A549 (cell line): Measurements from ENCODE around the gene RFX3. TPM values are rescaled to one million over a fixed set of nuclear protein-coding genes. Genes with fewer than 3 reads are reported as not detected.

Source experiments
- ATAC-seq, 2 experiments: fragments of 200-7000 bp in 1 of 2; fragments of >200 bp in 1 of 2; cut with Nextera tagmentation in 1 of 2; cut with Tn5 transposase in 1 of 2; 3 replicates each; pipeline versions ENCODE4 v1.8.0 to v1.9.1; 2018 to 2020; ENCODE audit warnings: mild to moderate bottlenecking in 1 of 2, moderate library complexity in 1 of 2
- CTCF ChIA-PET: fragments of 300-600 bp; sonication (Branson Sonifier 250); formaldehyde crosslinking; extraction: SDS; loops from one replicate; lab custom pipeline; 2021; ENCODE audit warnings: antibody characterized with exemption, inconsistent platforms; lab: Yijun Ruan, JAX
- POLR2A ChIA-PET: fragments of 350-600 bp; formaldehyde crosslinking; extraction: SDS; loops from one replicate; lab custom pipeline; 2021; ENCODE audit warnings: antibody characterized with exemption, inconsistent platforms; lab: Yijun Ruan, JAX
- DNase-seq, 2 experiments: peaks; one replicate each; pipeline versions ENCODE4 v3.0.0 to v3.0.0-alpha.2; 2011 to 2016; ENCODE audit warnings: low read depth in 1 of 2, low spot score in 1 of 2
- FAIRE-seq: peaks from 2 replicates; lab custom pipeline; 2011; peaks lifted over from hg19 to GRCh38; lab: Jason Lieb, UNC
- H3K27ac ChIP-seq, 2 experiments: fragments of >200 bp; sonication (Bioruptor Twin); formaldehyde crosslinking; 3 replicates each; pipeline ENCODE4 v1.5.1; 2016 to 2017
- H3K4me1 ChIP-seq: fragments of >200 bp; sonication (Bioruptor Twin); formaldehyde crosslinking; 3 replicates; pipeline ENCODE4 v1.6.1; 2016
- H3K4me2 ChIP-seq: fragments of >200 bp; sonication (Bioruptor Twin); formaldehyde crosslinking; 3 replicates; pipeline ENCODE4 v1.6.1; 2016
- H3K4me3 ChIP-seq: fragments of >200 bp; sonication (Bioruptor Twin); formaldehyde crosslinking; 3 replicates; pipeline ENCODE4 v1.5.1; 2016
- H3K9me3 ChIP-seq: fragments of >200 bp; sonication (Bioruptor Twin); formaldehyde crosslinking; 3 replicates; pipeline ENCODE4 v1.6.1; 2016
- BCL3 ChIP-seq: fragments of >200 bp; sonication (Bioruptor Twin); formaldehyde crosslinking; IDR thresholded peaks from 3 replicates; pipeline ENCODE4 v1.6.1; 2016
- CBX2 ChIP-seq: fragments of 200-600 bp; sonication (generic); IDR thresholded peaks from 2 replicates; pipeline ENCODE4 v1.6.1; 2016; ENCODE audit warnings: low read depth, mild to moderate bottlenecking, borderline replicate concordance
- EHF ChIP-seq: fragments of 250-450 bp; sonication (Bioruptor Pico); IDR thresholded peaks from 2 replicates; pipeline ENCODE4 v1.5.0; 2020; ENCODE audit warnings: mild to moderate bottlenecking
- HDAC2 ChIP-seq: fragments of 200-600 bp; sonication (generic); IDR thresholded peaks from 2 replicates; pipeline ENCODE4 v1.6.1; 2016
- HEYL ChIP-seq: fragments of 250-450 bp; sonication (Bioruptor Pico); IDR thresholded peaks from 2 replicates; pipeline ENCODE4 v1.8.0; 2021; ENCODE audit warnings: mild to moderate bottlenecking, moderate library complexity
- KDM1A ChIP-seq: fragments of 200-600 bp; sonication (generic); IDR thresholded peaks from 2 replicates; pipeline ENCODE4 v1.6.1; 2016; ENCODE audit warnings: low read depth, mild to moderate bottlenecking
- MAZ ChIP-seq: fragments of 150-350 bp; IDR thresholded peaks from 2 replicates; pipeline ENCODE4 v1.6.1; 2014; ENCODE audit warnings: antibody characterized with exemption, low read depth, low read length, borderline replicate concordance
- MYC ChIP-seq: IDR thresholded peaks from 2 replicates; pipeline ENCODE4 v1.6.1; 2012; ENCODE audit warnings: mild to moderate bottlenecking, inconsistent platforms, low read length, improper control_type of control experiment, borderline replicate concordance
- NPAS2 ChIP-seq: fragments of 250-450 bp; sonication (Bioruptor Pico); IDR thresholded peaks from 2 replicates; pipeline ENCODE4 v1.8.0; 2022; ENCODE audit warnings: mild to moderate bottlenecking, moderate library complexity, borderline replicate concordance
- PHF8 ChIP-seq: fragments of 200-600 bp; sonication (generic); IDR thresholded peaks from 2 replicates; pipeline ENCODE4 v1.6.1; 2016; ENCODE audit warnings: low read depth, mild to moderate bottlenecking, antibody characterized with exemption, moderate library complexity, borderline replicate concordance
- POLR2AphosphoS2 ChIP-seq: conservative IDR thresholded peaks from 2 replicates; pipeline ENCODE4 v1.6.1; 2012; ENCODE audit warnings: low read length, improper control_type of control experiment, inconsistent platforms
- RARB ChIP-seq: fragments of 250-450 bp; sonication (Bioruptor Pico); IDR thresholded peaks from 2 replicates; pipeline ENCODE4 v1.8.0; 2021; ENCODE audit warnings: mild to moderate bottlenecking, moderate library complexity
- REST ChIP-seq: fragments of 200-600 bp; sonication (generic); IDR thresholded peaks from 2 replicates; pipeline ENCODE4 v1.6.1; 2016; ENCODE audit warnings: antibody characterized with exemption, mild to moderate bottlenecking, moderate library complexity
- ZC3H11A ChIP-seq: fragments of 450-650 bp; IDR thresholded peaks from 2 replicates; pipeline ENCODE4 v1.6.1; 2014; ENCODE audit warnings: antibody characterized with exemption, mild to moderate bottlenecking
- ZSCAN20 ChIP-seq: fragments of 250-450 bp; sonication (Bioruptor Pico); IDR thresholded peaks from 2 replicates; pipeline ENCODE4 v1.8.0; 2022; ENCODE audit warnings: mild to moderate bottlenecking, moderate library complexity
- WGBS: methylation state at CpG from one replicate; pipeline ENCODE4 v1.1.6; 2017; ENCODE audit errors: missing lambda C conversion rate; 5-methylcytosine and 5-hydroxymethylcytosine counted together
- polyA plus RNA-seq, 4 experiments: library from polyadenylated mRNA; depleted of rRNA in 3 of 4; stranded (reverse); fragments of >200 nt; fragmentation: RNase III in 1 of 4; extraction: RNeasy Plus Mini Kit Qiagen cat#74134 plus additional on column Dnase treatment in 1 of 4; gene quantifications; 2 replicates in 3 of 4; 3 replicates in 1 of 4; pipeline ENCODE4 v1.2.3, GENCODE V29; 2011 to 2017
- TF ChIP-seq, protein P1 (sequence below): fragments of 150-350 bp; IDR thresholded peaks from 2 replicates; pipeline ENCODE4 v1.6.1; 2014; ENCODE audit warnings: low read depth, mild to moderate bottlenecking, low read length
- TF ChIP-seq, protein P2 (sequence below): fragments of 250-450 bp; sonication (Bioruptor Pico); IDR thresholded peaks from 2 replicates; pipeline ENCODE4 v1.5.0; 2020; ENCODE audit warnings: low read depth, mild to moderate bottlenecking, moderate library complexity

RFX3 gene
- polyA plus RNA-seq, 2 of the 4 experiments (the other 2 are of a cell fraction): 1.3 to 7.9 TPM

DNA sequence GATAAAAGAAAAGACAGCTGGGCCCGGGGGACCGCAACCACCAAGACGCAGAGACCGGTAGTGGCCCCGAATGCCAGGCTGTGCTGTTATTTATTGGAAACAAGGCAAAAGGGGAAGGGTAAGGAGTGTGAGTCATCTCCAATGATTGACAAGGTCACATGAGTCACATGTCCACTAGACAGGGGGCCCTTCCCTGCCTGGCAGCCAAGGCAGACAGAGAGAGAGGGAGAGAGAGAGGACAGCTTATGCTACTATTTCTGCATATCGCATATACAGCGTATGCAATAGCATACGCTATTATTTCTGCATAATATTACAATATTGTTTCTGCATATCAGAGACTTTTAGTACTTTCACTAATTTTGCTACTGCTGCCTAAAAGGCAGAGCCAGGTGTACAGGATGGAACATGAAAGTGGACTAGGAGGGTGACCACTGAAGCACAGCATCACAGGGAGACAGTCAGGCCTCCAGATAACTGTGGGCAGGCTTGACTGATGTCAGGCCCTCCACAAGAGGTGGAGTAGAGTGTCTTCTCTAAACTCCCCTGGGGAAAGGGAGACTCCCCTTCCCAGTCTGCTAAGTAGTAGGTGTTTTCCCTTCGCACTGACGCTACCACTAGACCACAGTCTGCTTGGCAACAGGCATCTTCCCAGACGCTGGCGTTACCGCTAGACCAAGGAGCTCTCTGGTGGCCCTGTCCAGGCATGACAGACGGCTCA lies 50.3 kb downstream of the RFX3 start:
- POLR2A ChIA-PET: no interaction called here
- TF ChIP-seq MAZ: no peak
- TF ChIP-seq, protein P1, sequence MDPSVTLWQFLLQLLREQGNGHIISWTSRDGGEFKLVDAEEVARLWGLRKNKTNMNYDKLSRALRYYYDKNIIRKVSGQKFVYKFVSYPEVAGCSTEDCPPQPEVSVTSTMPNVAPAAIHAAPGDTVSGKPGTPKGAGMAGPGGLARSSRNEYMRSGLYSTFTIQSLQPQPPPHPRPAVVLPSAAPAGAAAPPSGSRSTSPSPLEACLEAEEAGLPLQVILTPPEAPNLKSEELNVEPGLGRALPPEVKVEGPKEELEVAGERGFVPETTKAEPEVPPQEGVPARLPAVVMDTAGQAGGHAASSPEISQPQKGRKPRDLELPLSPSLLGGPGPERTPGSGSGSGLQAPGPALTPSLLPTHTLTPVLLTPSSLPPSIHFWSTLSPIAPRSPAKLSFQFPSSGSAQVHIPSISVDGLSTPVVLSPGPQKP: no peak
- Histone ChIP-seq H3K4me1 (0 out of 3 replicates have a peak, but pooled peaks cover 4% of the 10 kb centered on the region), H3K27ac (no peak overlapping the region), H3K4me3 (no peak overlapping the region), H3K4me2 (no peak overlapping the region; the same call in 2 of the 3 replicates), H3K9me3 (peaks cover 9% of the 10 kb centered on the region; the same call in 1 of the 3 replicates)
- ATAC-seq (no peak), DNase-seq (no peak), FAIRE-seq (no peak)
- 91% methylated on average over 14 of the region's 14 CpGs for WGBS
- CTCF ChIA-PET: interaction anchor here (1.0 kb wide), 2 partner anchors 9 to 235 kb away, joined by 3 read pairs; no protein-coding TSS in a partner anchor

DNA sequence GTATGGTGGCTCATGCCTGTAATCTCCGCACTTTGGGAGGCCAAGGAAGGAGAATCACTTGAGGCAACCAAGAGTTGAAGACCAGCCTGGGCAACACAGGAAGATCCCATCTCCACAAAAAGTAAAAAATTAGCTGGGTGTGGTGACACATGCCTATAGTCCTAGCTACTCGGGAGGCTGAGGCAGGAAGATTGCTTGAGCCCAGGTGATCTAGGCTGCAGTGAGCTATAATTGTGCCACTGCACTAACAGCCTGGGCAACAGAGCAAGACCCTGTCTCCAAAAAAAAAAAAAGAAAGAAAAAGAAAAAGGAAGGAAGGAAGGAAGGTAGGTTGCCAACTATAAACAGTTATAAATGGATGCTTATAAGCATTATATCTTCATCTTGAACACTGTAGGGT lies 51.0 kb downstream of the RFX3 start:
- no peak overlapping the region for H3K4me3 ChIP-seq
- peaks cover 9% of the 10 kb centered on the region; the same call in 1 of the 3 replicates for H3K9me3 ChIP-seq
- H3K4me1 ChIP-seq: 0 out of 3 replicates have a peak, but pooled peaks cover 4% of the 10 kb centered on the region
- FAIRE-seq (no peak), ATAC-seq (no peak), DNase-seq (no peak)
- TF ChIP-seq REST (no peak), POLR2AphosphoS2 (no peak), PHF8 (no peak), ZSCAN20 (CRISPR knock-in tag) (no peak), RARB (CRISPR knock-in tag) (no peak), HDAC2 (no peak), BCL3 (no peak), CBX2 (no peak), ZC3H11A (no peak), HEYL (CRISPR knock-in tag) (no peak), KDM1A (no peak), MYC (no peak), EHF (no peak), NPAS2 (CRISPR knock-in tag) (no peak)
- TF ChIP-seq, protein P2, sequence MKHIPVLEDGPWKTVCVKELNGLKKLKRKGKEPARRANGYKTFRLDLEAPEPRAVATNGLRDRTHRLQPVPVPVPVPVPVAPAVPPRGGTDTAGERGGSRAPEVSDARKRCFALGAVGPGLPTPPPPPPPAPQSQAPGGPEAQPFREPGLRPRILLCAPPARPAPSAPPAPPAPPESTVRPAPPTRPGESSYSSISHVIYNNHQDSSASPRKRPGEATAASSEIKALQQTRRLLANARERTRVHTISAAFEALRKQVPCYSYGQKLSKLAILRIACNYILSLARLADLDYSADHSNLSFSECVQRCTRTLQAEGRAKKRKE (CRISPR knock-in tag): no peak
- H3K27ac ChIP-seq: no peak overlapping the region
- POLR2A ChIA-PET: no interaction called here
- no peak overlapping the region for H3K4me2 ChIP-seq
- CTCF ChIA-PET: no interaction called here
- 92% methylated on average over 2 of the region's 2 CpGs for WGBS
